PC-9 (cell line): Measurements from ENCODE around the gene ALDH1A3.

Experiments used
- CTCF ChIP-seq: fragments of 200-600 bp; sonication (generic); conservative IDR thresholded peaks from 2 replicates; pipeline ENCODE4 v1.6.1; 2017; ENCODE audit warnings: mixed run types, antibody characterized with exemption, mild to moderate bottlenecking, moderate library complexity
- EZH2 ChIP-seq: fragments of 200-600 bp; sonication (generic); IDR thresholded peaks from 2 replicates; pipeline ENCODE4 v1.8.0; 2017; ENCODE audit warnings: antibody characterized with exemption, low read depth

- TF ChIP-seq CTCF (no peak), EZH2 (no peak)
Observed at GRCh38 chr15:100902436-100903167, 23.0 kb downstream of the ALDH1A3 start.
